Upper lobe of right lung (tissue), 1 donor: Measurements from ENCODE around the gene AFMID. TPM values are rescaled to one million over a fixed set of nuclear protein-coding genes. Genes with fewer than 3 reads are reported as not detected.
A peak's percentile ranks its signal among the peaks of the same experiment; 100 is the strongest.

Experiments used
- ATAC-seq: fragments of 200-7000 bp; cut with Tn5 transposase; one replicate; pipeline ENCODE4 v1.9.1; 2020; ENCODE audit warnings: mild to moderate bottlenecking, moderate library complexity
- DNase-seq: peaks from one replicate; pipeline ENCODE4 v3.0.0-alpha.2; 2020
- H3K27ac ChIP-seq: fragments of 200-600 bp; one replicate; pipeline ENCODE4 v1.8.0; 2022
- H3K27me3 ChIP-seq: fragments of 200-600 bp; one replicate; pipeline ENCODE4 v1.8.0; 2022; ENCODE audit warnings: mild to moderate bottlenecking
- H3K36me3 ChIP-seq: fragments of 200-600 bp; one replicate; pipeline ENCODE4 v1.8.0; 2022
- H3K4me1 ChIP-seq: fragments of 200-600 bp; one replicate; pipeline ENCODE4 v1.8.0; 2022
- H3K4me3 ChIP-seq: fragments of 200-600 bp; one replicate; pipeline ENCODE4 v1.8.0; 2022; ENCODE audit warnings: mild to moderate bottlenecking
- H3K9me3 ChIP-seq: fragments of 200-600 bp; one replicate; pipeline ENCODE4 v1.8.0; 2022
- CTCF ChIP-seq: fragments of 200-600 bp; IDR thresholded peaks from one replicate; pipeline ENCODE4 v1.8.0; 2022; ENCODE audit warnings: antibody characterized with exemption
- intact Hi-C: fragments of 100-400 bp; cut with DNase I; formaldehyde crosslinking; loops from one replicate; pipeline ENCODE4 v1.11.0; 2022
- total RNA-seq: library from RNA; stranded (reverse); fragmentation: NEBNext Ultra II Directional; extraction: Animal tissue kit (Norgen Biotek cat#: 25700); gene quantifications from one replicate; pipeline ENCODE4 v1.2.1, GENCODE V29; 2021
- donor health status: DM: no; HTN: yes; CAD: no; lungs with severe emphysema.

AFMID gene
- total RNA-seq, 1 donor from 2014 or later: 32.5 TPM

- H3K9me3 ChIP-seq: no peaks in the 10 kb centered on the region
- intact Hi-C loops: loop anchor here (10.0 kb wide), 1 partner anchor 58 kb away; no protein-coding TSS in a partner anchor
Measured at GRCh38 chr17:78172249-78173051, 14.7 kb upstream of the AFMID start.

GRCh38 chr17:78173097-78173715 is 14.0 kb upstream of the AFMID start:
- intact Hi-C loops: loop anchor here (10.0 kb wide), 1 partner anchor 58 kb away; no protein-coding TSS in a partner anchor
- Histone ChIP-seq H3K9me3 (no peaks in the 10 kb centered on the region), H3K4me1 (peaks cover 79% of the 10 kb centered on the region), H3K27ac (peak overlapping the region; percentile 87), H3K4me3 (no peak overlapping the region), H3K36me3 (peaks cover 26% of the 10 kb centered on the region), H3K27me3 (no peaks in the 10 kb centered on the region)
- DNase-seq: no peak
- no peak for TF ChIP-seq CTCF
- ATAC-seq: no peak

More at GRCh38 chr17:78172249-78173051, 14.7 kb upstream of the AFMID start:
- DNase-seq (peak; percentile 86), ATAC-seq (peak; percentile 21)
- Histone ChIP-seq H3K27ac (peak overlapping the region; percentile 87), H3K4me3 (peak overlapping the region; percentile 19), H3K36me3 (peaks cover 26% of the 10 kb centered on the region), H3K27me3 (no peaks in the 10 kb centered on the region), H3K4me1 (peaks cover 83% of the 10 kb centered on the region)
- TF ChIP-seq CTCF: no peak

- H3K4me3 ChIP-seq: peak overlapping the region; percentile 23
Measured at GRCh38 chr17:78174346-78174869, 12.8 kb upstream of the AFMID start.

GRCh38 chr17:78174870-78175642 is 12.1 kb upstream of the AFMID start:
- intact Hi-C loops: loop anchor here (10.0 kb wide), 1 partner anchor 60 kb away; no protein-coding TSS in a partner anchor
- H3K4me3 ChIP-seq: peak overlapping the region; percentile 23
- TF ChIP-seq CTCF: no peak

More at GRCh38 chr17:78174346-78174869, 12.8 kb upstream of the AFMID start:
- TF ChIP-seq CTCF: peak; percentile 64
- DNase-seq: peak; percentile 97
- peaks cover 81% of the 10 kb centered on the region for H3K4me1 ChIP-seq
- no peaks in the 10 kb centered on the region for H3K9me3 ChIP-seq
- intact Hi-C loops: loop anchor here (10.0 kb wide), 1 partner anchor 60 kb away; no protein-coding TSS in a partner anchor
- ATAC-seq: peak; percentile 89
- H3K36me3 ChIP-seq: peaks cover 26% of the 10 kb centered on the region
- peak overlapping the region; percentile 87 for H3K27ac ChIP-seq
- no peaks in the 10 kb centered on the region for H3K27me3 ChIP-seq

GRCh38 chr17:78175643-78175981 is 11.6 kb upstream of the AFMID start:
- peaks cover 84% of the 10 kb centered on the region for H3K4me1 ChIP-seq
- peak overlapping the region; percentile 23 for H3K4me3 ChIP-seq
- H3K9me3 ChIP-seq: no peaks in the 10 kb centered on the region
- intact Hi-C loops: loop anchor here (10.0 kb wide), 1 partner anchor 61 kb away; no protein-coding TSS in a partner anchor
- no peak for TF ChIP-seq CTCF
- H3K27ac ChIP-seq: peak overlapping the region; percentile 87
- DNase-seq (no peak), ATAC-seq (no peak)
- H3K27me3 ChIP-seq: no peaks in the 10 kb centered on the region
- H3K36me3 ChIP-seq: peaks cover 25% of the 10 kb centered on the region

More at GRCh38 chr17:78174870-78175642, 12.1 kb upstream of the AFMID start:
- DNase-seq: no peak
- Histone ChIP-seq H3K27me3 (no peaks in the 10 kb centered on the region), H3K4me1 (peaks cover 81% of the 10 kb centered on the region), H3K36me3 (peaks cover 26% of the 10 kb centered on the region), H3K9me3 (no peaks in the 10 kb centered on the region), H3K27ac (peak overlapping the region; percentile 87)
- ATAC-seq: peak; percentile 52
